Bone marrow (tissue), 2 donors: ENCODE results near the gene SYT1.

Experiments
- DNase-seq, 2 donors: peaks; one replicate each; lab custom pipeline; 2025; lab: John Stamatoyannopoulos, UW

Gene SYT1

DNA sequence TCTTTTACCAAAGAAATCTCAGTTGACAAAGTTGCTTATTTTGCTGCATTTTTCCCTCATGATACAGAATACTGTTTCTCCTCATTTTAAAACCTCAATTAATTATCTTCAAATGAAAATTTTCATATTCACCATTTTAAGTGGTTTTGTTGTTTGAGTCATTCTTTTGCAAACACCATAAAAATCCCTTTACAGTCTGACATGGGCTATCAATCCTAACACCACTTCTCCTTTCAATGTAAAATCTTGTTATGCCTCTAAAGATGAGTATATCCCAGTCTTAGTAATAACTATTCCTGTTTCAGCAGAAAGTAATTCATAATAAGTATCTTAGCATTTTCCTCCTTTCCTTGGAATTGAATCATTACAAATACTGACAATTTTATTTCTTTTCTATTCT lies 192.2 kb downstream of the SYT1 start:
- DNase-seq = no peak

DNA sequence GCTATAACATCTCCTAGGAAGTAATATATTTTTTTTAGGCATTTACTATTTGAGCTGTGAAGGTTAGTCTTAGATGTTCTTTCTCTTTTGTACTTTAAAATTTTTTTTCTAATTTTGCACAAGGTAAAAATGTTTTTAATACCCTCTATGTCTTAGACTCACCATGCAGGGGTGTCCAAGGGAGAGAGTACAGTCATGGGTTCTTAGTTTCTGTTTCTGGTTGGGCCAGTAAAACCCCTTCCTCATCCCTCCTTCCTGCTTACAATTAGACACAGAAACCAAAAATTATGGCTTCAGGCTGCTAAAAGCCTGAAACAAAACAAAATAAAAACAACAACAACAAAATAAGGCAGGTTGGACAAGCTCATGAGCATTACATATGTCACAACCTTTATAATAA lies 193.0 kb downstream of the SYT1 start:
- DNase-seq = no peak

DNA sequence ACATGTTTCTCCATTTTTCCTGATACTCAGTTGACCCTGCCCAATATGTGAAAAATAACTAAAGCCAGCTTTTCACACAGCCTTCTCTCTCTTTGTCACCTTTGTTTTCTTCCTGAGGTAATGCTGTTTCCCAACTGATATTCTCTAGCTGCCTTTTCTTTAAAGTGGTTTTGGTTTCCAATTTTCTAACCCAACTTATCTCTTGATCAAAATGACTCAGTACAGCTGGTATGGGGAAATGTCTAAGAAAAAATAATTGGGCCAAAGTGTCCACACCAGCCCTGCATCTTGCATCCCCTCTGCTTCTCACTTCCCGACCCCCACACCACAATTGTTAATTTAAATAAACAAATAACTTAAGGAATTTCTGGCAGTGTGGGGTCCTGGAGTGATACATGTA lies 193.8 kb downstream of the SYT1 start:
- DNase-seq = no peak

DNA sequence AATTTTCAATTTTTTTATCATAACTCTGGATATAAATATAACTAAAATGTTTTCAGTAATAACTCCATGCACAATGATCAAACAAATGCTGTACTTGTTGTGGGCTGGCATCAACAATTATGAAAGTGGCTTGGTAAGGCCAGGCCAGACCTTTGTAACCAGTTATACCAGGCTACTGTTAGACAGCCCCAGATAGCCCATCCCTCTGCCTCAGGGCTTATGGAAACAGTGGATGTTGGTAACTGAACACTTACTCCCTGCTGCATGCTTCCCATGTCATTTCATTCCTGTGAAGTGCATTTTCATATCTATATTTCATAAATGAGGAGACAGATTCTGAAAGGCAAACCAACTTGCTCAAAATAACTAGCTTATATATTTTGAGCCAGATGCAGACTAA lies 195.0 kb downstream of the SYT1 start:
- no peak for DNase-seq

DNA sequence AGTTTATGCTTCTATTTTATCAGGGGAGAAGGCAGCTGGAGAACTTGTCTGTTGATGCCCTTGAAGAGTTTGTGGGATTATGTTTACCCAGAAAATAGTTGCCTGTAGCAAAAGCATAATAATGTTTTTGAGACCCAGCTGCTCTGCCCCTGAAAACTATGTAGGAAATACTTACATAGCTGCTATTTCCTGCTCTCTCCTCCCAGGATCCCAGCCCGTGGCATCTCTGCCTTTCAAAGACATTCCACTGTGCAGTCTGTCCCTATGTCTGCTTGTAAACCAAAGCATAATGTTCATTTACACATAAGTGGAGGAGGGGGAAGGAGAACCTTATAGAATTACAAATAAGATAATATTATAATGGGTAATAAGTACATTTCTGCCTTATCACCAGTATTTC lies 198.7 kb downstream of the SYT1 start:
- no peak for DNase-seq

DNA sequence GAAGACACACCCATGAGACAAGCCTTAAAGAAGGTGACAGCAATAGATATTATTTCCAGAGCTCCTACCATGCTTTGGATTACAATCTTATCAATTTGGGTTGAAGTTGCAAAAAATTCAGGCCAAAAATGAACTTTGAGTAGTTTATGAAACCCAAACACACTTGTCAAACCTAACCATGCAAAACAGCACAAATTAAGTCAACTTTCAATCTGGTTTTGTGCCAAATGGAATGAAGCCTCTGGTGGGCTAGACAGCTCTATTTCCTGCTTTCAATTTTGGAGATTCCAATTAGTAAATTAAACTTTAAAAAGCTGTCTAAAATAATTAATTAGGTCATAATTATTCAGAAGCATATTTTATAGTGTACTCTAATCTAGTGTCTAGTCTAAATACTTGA lies 203.4 kb downstream of the SYT1 start:
- no peak for DNase-seq

DNA sequence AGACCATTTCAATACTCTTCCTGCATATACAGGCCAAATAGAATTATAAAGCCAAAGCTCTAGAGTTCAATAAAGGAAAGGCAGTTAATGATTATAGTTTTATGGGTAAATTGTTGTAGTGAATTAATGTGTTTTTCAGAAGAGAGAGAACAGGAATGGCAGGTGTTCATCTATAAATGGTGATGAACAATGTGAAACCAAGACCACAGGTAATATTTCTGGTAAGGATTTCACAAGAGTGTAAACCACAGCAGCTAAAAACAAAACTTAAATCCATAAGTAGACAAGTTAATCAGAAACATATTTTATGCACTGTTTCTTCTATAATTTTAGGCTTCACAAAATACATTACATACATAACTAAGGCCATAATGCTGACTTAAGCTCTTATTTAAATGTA lies 204.4 kb downstream of the SYT1 start:
- no peak for DNase-seq

DNA sequence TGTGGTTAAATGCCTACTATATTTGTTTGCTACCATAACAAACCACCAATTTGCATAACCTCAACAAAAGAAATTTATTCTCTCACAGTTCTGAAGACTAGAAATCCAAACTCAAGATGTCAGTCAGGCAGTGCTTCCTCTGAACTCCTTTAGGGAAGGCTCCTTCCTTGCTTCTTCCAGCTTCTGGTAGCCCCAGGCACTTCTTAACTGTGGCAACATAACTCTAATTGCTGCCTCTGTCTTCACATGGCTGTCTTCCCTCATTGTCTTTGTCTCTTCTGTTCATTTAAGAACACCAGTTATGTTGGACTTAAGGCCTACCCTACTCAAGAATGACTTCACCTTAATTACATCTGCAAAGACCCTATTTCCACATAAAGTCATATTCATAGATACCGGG lies 206.9 kb downstream of the SYT1 start:
- no peak for DNase-seq

DNA sequence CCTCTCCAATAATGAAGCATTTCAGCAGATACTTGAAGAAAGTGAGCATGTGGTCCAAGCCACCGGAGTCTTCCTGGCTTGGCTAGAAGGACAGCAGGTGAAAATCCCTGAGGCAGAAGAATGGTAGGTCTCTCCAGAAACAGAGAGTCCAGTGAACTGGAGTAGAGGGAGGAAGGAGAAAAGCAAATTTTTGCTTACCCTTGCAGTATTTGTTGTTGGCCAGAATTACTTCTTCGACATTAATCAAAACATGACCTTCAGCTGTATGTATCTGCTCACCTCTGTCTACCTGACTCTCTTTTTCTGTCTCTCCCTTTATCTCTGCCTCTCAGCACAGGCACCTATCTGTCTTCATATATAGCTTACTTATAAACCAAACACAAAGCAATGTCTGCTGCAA lies 208.9 kb downstream of the SYT1 start:
- DNase-seq = no peak

DNA sequence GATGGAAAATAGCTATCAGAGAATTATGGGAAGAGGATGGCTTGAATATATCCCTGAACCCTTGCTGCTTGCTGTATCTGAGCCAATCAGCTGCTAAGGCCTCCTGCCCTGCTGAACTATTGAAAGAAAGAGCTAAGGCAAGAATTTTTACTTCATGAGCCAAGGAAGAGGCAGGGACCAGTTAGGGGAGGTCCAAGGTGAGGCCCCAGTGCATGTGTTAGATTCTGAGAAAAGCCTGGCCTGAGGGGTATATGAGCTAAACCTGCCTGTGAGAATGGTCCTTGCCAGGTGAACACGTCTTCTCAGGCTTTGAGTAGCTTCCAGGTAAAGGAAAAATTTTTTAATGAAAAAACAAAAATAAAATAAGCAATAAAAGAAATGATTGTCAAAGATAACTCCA lies 218.0 kb downstream of the SYT1 start:
- no peak for DNase-seq

DNA sequence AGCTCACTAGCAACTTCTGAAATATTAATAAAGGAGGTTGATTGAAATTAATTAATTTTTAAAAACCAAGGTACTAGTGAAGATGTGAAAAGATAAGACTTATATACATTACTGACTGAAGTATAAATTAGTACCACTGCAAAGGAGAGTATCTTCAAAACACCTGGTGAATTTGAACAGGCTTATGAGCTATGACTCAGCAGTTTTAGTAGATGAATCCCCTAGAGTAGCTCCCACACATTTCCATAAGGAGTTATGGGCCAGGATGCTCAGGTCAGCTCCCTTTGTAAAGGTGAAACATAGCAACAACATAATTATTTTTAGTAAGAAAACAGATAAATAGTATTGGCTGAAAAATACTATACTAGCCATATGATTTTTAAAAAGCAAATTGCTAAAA lies 218.6 kb downstream of the SYT1 start:
- DNase-seq = no peak

DNA sequence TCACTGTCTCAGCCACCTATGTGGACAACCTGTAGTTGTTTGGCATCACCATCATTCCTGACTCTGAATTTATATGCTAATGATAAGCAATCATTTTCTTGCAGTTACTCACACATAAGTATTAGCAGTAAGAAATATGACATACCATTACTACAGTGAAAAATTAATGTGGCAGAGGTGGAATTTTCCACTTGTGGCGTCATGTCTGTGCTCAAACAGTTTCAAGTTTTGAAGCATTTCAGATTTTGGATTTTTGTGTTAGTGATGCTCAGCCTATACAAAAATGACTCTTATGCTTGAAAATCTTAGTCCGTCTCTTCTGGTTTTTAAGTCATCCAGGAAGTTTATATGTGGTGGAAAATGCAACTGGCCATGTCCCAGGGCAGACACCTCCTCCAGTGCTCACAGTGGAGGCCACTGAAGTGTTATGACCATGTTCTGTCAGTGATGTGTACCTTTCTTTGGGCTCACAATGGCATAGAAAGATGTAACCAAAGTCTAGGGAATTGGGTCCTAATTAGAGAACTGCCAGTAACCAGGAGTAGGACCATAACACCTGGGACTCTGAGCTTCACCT lies 220.6 kb downstream of the SYT1 start:
- no peak for DNase-seq

DNA sequence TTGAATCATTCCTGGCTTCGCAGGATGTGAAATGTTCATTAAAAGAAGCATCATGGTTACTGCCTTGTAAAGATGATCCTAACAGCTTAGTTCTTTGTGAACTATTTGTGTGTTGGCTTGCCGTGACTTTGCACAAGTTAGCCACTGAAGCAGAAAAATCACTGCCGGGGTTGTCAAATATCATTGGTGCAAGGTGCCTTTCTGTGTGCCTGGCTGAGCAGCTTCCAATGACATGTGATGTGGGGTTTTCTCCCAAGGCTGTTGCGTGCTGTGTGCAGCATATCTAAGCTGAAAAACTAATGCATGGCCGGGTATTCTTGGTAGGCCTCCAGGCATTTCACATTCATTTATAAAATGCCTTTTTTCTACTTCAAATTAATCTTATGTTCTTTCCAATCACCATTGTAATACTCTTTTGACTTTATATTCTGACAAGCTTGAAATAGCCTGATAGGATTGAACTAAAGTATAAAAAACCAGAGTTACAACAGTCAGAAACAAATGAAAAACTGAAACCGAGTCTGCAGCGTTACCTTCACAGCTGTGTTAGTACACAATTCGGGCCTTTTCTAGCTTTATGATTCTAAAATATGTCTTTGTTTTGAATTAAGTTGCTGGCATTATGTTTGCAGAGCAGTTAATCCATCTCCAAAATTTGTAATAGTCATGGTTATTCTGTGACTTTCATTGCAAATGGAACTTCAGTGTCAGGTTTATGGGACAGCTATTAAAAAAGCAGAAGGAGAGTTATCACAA lies 222.1 kb downstream of the SYT1 start:
- DNase-seq = no peak

DNA sequence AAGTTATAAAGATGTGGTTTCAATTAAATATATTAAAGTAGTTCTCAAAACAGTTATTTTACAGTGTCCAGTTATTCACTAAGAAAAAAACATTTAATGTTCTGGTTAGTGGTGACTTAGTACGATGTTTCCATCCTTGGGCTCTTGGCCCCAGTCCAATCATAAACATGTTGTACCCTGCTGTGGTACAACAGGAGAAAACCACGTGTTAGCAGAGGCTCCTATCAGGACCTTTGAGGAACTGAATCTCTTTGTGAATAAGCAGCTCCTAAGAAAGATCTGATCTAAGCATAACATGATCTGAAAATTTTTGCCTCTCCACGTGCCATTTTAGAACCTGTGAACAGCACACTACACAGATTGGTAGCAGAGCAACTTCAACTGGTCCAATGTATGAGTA lies 234.0 kb downstream of the SYT1 start:
- no peak for DNase-seq

DNA sequence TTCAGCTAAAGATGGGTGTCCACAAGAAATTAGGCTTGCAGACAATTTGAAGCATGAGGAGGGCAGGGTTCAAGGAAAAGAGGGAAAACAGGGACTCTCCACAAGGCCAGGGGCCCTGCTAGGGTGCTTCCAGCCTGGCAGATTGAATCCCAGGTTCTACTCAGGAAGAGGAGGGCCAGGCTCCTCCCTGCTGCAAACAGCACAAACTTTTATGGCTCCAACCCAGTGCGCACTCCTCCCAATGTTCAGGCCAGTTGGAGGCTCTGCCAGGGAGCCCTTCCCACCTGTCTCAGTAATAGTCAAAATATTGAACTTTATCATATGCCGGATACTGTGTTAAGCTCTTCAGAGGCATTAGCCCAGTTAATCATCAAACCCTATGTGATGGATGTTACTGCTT lies 244.4 kb downstream of the SYT1 start:
- DNase-seq = no peak

DNA sequence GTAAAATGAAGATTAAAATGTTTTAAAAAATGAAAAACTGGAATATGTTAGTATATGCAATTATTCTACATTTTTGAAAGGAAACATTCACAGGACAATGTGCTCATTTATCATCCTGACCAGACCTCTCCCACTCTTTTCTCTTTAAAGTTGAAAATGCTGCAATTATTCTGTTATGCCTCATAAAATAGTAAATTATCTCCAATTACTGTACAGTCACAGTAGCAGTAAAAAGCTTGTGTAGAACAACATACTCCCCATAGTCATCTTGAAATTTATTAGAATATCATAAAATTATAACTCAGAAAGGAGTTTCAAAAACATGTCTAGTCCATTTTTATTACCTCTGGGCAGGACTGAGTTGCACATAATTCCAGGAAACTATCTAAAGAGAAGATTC lies 250.3 kb downstream of the SYT1 start:
- DNase-seq = no peak

DNA sequence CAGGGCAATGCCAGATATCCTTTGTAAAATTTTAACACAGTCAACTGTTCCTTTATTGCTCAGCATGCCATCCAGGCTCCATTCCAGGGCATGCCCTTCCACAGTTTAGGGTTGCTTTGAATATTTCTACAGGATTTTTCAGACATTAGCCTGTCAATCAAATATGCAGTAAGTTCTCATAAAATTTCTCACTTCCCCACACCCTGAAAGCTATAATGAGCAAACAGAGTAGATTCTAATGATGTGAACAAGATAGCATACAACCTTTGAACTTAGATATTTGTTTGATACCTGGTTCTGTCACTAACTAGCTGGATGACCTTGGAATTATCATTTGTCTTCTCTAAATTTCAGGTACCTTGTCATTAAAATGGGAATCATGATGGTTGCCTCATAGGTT lies 251.2 kb downstream of the SYT1 start:
- no peak for DNase-seq

DNA sequence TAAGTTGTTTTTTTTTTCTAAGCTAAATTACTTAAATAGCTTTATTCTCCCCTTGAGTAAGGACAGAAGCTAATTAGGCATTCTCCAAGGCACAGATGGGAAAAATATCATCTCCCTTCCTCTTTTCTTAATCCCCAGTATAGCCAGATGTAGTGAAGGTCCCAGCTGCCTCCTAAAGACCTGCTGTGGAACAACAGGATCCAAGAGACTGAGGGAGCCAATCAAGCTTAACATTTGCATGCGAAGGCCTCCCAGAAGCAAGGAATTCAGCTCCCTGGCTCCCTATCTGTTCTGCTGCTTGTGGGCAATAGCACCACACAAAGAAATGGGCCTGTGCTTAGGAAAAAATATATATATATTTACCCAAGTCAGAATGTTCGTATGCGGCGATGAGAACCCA lies 255.2 kb downstream of the SYT1 start:
- DNase-seq = no peak

DNA sequence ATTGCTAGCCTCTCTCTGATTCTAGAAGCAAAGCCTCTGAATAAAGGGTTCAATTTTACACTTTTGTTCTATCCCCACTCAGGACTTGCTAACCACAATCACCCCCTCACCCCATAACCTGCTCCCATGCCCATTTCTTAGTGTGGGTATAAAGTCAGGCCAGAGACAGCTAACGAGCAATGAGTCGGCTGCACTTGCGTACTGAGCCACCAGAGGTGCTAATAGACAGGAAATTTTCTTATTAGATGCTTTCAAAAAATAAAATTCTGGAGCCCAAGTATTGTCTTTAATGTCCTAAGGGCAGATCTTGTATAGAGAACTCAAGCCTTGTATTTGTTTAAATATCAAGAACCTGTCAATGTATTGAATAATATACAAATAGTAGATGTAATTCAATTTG lies 256.9 kb downstream of the SYT1 start:
- no peak for DNase-seq

DNA sequence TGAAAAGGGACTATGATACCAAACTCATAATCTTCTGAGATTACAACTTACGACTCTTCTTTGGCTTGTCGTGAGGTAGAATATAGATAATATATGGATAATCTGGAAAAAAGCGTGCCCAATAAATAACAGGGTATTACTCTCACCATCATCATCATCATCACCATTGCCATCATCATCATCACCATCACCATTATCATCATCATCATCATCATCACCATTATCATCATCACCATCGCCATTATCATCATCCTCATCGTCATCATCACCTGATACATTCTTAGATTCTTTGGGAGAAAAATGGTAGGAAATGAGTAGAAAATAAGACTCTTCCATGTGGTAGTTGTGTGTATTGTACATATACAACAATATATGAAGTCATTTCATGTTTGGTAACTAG lies 259.8 kb downstream of the SYT1 start:
- DNase-seq = no peak

DNA sequence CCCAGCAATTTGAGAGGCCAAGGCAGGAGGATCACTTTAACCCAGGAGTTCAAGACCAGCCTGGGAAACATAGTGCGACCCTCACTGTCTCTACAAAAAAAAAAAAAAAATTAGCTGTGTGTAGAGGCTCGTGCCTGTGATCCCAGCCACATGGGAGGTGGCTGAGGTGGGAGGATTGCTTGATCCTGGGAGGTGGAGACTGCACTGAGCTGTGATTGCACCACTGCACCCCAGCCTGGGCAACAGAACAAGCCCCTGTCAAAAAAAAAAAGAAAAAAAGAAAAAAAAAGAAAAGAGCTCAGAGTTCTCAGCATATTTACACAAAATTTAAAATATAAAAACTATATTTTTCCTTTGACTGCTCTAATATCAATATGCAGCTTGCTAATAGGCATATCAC lies 260.8 kb downstream of the SYT1 start:
- DNase-seq = no peak

DNA sequence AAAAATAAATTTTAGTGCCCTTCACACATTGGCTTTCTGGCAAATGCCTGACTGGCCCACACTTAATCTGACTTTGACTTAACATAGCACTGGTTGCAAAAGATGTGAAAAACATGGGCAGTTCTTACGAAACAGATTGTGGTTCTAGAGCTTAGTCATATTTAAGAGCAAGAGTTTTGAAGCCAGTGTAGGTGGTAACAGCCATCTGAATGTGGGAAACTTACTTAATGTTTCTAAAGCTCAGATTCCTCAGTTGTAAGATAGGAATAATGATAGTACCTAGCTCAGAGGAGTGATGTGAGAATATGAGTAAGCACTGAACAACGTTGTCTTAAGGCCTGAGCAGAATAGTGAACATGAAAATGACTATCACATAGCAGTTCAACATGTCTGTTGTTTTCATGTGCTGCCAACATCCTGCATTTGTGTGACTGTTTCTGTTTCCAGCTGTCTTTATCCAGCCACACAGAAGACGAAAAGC lies 262.7 kb downstream of the SYT1 start:
- DNase-seq = no peak

DNA sequence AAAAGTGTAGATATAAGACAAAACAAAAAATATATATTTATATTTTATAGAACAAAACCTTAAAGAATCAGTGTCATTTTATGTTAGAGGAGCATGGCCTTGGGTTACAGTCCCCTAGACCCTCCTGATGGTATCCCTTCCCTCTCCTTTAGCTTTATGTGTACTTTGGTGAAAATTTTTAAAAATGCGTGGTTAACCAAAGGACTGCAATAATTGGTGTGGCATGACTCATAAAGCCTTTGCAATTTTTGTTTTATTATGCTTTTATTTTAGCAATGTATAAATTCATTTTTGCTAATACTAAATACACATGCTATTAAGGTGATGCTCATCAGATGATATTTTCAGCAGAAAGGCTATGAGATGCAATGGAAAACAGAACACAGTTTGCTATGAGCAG lies 264.4 kb downstream of the SYT1 start:
- DNase-seq = no peak

DNA sequence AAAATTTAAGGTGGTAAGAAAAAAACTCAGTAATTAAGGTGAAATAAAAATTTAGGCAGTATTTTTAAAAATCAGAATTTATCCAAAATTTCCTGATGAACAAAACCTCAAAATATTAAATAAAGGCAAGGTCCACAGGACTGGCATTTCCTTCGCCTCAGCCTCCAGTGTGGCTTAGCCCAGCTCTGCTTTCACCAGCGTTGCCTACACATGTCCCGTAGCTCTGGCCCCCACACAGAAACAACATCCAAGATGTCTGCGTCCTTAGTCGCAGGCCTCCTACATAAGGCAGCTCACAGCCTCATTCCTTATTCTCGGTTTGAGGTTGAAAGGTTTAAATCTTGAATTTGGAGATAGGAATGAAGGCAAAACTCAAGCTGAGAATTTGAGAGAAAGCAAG lies 274.3 kb downstream of the SYT1 start:
- DNase-seq = no peak
